HUDEP-2 (cell line): ENCODE results near the gene TXNDC5.
"Not testable (repeated sequence)": the region's sequence is repeated elsewhere in the genome, so short reads cannot be mapped to it uniquely, and the experiment has no call there.

Source experiments
- DNase-seq, 76 experiments: peaks; one replicate each; lab custom pipeline; 2025; ENCODE audit not compliant: unreplicated experiment in 76 of 76; lab: John Stamatoyannopoulos, UW

TXNDC5 gene

DNA sequence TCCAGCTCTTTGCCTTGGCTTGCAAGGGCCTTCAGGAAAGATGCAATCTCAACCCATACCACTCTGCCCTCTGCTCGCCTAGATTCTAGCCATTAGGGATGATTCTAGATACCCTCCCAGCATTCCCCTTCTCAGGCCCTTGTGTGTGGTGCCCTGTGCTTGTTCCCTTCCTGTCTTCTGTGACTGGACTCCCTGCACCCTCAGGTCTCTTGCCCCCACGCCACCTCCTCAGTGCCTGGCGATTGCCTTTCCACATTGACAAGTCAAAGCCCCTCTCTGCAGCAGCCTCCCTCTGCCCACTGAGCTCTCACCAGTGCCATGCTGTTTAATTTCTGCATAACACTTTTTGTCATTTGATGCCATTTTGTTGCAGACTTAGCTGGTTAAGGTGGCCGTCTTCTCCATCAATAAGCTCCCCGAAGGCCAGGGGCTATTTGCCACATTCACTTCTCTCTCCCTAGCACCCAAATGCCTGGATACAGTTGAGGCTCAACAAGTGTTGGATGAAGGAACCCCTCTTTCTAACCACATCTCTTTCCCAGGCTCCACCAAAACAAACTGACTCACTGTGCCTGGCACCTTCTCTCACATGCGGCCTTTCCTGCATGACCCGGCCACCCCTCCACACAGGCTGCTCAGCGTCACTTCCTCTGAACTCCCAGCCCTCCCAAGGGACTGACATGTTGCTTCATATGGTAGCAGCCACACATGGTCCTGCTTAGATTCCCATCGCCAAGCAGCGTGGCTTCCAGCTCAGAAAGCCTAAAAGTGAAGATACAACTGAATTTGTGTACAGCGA is 4.6 kb upstream of the TXNDC5 start:
- DNase-seq, result peak in 2 of 76 experiments; percentile 8 to 20

DNA sequence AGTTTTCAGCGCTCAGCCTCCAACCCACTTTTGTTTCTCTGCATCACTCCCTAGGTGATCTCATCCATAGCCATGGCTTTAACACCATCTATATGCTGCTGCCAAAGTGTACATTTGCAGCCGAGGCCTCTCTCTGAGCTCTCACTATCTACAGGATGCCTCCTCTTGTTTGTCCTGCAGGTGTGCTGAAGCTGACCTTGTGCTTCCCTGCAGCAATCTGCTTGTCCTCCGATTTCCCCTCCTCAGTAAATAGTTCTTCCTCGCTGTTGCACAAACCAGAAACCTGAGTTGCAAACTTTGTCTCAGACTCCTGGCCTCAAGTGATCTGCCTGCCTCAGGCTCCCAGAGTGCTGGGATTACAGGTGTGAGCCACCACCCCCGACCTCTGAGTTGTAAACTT is 3.7 kb upstream of the TXNDC5 start:
- DNase-seq, result no peak

DNA sequence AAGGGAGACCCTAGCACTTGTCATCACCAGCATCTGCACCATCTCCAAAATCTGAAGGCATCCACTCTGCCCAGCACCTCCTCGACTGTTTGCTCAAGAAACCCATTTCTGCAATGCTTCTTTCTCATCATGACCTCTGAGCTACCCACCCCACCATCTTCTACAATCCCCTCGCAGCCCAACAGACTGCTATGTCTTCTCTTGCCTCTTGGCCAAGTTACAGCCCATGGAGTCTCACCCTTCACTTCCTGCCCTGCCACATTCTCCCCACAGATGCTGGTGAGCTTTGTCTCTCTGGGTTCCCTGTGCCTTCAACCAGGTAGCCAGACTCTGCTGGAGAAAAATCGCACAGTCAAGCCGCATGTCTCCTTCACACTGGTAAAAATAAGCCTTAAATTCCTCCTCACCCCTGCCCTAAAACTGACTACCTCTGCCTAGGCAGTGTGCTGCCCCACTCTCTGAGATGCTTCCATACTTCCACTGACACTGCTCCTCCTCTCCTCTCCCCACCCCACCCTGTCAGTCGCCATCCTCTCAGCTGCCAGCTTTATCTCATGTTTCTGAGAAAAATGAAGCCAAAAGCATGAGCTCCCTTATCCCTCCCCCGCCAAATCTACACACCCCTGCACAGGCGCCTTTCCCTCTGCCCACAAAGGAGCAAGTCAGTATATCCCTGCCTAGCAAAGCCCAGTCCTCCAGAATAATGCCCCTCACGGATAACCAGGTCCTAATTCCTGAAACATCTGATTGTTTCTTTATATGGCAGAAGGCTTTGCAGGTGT is 2.3 kb upstream of the TXNDC5 start:
- DNase-seq, result peak in 73 of 76 experiments; percentile 32 to 89 (median 72)

DNA sequence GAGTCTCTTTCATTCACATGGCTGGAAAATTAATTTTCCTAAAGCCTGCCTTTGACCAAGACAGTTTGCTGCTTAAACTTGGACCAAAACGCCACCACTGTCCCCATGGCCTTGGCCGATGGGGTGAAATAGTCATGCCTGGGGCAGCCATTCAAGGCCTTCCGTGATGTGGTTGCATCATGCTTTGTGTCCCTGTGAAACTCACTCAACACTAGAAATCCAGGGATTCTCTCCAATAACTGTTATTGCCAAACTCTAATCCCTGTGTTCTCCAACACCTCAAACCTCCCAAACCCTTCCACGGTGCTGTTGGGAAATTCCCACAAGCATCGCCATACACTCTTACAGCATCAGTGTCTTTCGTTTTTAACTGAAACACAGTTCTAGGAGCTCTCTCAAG is 1.4 kb upstream of the TXNDC5 start:
- DNase-seq, result no peak

DNA sequence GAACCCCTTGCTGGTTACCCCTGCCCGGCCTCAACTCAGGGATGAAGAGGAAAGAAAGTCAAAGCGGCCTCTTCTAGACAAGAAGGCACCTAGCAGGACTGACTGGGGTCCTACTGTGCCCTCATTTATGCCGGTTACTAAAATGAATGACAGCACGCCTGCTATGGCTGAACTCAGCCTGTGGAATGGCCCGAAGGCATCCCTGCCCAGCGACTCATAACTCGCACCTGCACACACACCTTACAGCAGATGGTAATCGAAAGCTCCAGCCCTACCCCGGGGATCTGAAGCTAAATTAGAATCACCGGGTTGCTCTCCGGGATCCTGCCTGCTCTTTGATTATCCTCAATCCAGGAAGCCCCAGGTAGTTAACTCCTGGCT is 747 bp upstream of the TXNDC5 start:
- DNase-seq, result no peak

DNA sequence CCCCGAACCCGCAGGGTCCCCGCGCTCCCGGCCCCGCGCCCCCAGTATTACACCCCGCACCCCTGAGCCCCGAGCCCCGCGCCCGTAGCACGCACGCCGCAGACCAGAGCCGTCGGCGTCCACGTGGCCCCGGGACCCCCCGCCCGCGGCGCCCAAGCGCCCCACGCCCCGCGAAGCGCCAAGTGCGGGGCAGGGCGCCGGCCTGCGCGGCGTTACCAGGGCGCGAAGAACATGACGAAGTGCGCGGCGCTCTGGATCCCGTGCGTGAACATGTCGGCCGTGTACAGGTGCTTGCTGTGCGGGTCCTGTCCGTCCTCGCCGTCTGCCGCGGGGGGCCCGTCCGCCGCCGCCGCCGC is 312 bp downstream of the TXNDC5 start:
- DNase-seq, result peak in 7 of 76 experiments; percentile 44 to 75 (median 61)

DNA sequence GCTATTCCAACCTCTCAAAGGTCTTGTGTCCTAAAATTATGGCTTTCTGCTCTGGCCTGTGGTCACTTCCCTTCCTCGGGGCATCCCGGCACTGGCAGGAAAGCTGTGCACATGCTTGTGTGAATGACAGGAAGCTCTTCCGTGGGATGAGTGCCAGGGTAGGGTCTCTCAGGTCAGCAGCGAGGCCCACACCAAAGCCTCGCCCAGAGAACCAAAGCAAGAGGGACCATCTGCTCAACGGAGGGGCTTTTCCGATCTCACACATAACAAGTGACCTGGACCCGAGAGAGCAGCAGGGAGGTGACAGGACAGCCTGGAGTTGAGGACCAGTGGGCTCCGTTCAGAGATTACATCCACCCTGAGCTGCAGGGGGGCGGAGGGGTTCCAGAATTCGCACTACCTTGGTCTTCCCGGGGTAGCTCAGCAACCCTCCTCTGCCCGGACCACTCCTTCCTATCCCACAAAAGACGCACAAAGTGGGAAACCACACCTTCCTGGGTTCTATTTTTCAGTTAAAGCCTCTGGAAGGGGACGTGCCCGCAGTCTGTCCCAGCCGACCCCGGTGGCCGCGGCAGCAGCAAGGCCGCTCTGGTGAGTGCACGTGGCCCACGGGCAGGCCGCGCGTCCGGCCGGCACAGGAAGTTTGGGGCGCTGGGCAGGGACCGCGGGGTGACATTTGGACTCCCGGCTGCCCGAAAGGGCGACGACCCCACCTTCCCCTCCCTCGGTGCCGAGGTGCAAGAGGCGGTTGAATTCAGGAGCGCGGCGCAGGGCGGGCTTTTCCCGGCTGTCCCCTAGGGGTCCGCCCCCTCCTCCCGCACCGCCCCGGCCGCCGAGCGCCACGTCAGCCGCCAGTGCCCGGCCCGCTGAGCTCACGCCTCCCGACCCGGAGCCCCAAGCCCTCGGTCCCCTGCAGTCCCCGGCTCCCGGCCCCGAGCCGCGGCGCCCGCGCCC is 988 bp downstream of the TXNDC5 start:
- peak in 55 of 76 experiments; percentile 20 to 74 (median 52) for DNase-seq

DNA sequence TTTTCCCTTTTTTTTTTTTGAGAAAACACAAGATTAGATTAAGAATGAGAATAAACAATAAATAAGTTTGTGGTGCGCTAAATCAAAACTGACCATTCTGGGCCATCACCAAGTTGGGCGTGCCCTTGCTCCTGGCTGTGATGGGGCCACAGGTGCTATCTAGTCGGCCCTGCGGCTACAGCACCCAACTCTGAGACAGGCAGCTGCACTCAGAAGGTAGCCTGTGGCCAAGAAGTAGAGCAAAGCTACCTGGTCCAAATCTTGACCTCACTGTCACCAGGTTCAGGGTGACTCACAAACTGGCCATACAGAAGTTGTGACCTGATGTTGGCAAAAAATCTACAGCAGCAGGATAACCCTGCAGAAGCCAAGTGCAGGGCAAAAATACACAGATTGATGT is 3.4 kb downstream of the TXNDC5 start:
- DNase-seq, result no peak

DNA sequence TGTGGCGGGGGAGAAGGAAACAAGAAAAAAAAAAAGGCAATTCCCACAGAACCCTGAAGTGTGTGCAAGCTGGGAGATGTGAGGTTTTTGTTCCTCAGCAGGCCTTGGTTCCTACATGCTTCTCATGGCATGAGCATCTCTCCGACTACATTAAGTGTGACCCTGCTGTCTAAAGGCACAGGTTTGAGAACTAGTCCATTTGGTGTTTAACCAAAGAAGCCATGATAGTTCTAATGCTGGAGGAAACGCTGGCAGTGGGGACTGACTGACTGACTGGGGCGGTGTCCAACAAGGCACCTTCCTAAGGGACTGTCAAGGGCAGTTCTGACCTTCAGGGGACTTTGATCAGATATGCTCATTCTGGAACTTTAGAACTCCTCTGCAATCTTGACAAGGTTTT is 3.8 kb downstream of the TXNDC5 start:
- DNase-seq, result no peak

DNA sequence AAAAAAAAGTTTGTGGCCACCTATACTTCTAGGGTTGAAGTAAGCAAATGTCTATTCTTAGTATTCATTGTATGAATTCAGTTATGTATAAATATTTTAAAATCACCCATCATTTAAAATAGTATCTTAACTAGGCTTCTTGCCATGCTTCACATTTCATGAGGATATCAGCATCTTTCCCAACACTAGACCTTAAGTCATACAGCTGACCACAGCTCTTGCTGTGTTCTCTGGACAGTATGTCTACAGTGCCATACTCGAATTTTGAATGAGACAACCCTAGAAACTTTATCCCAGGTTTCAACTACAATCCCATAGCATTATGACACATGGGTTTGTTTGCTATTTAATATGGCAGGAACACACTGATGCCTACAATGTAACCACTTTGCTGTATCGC is 5.2 kb downstream of the TXNDC5 start:
- no peak for DNase-seq

DNA sequence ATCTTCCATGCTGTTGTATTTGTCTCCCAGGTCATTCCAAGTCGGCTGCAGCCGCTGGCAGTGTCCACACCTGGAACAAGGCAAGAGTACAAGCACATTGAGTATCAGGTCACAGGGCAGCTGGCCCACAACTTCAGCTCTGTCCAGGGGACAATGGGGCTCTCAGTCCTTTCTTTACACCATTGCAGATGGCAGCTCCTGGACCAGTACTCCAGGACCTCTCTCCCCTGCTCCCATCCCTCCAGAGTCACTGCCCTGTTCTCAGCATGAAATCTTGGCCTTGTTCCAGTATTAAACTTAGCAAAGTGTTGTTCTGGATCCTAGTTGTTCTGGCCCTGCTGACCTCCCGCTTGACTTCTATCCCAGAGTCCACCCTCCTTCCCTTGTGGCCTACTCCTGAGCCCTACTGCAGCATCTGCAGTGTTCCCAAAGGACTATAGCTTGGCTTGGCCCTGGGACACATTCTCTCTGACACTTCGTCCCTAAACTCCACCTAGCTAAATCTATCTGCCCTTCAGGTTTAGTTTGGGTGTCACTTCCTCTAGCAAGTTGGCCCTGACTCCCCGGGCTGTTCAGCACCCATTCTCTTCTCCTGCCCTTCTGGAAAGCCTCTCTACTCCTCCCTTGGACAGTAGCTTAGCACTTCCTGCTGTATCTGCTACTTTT is 5.8 kb downstream of the TXNDC5 start:
- DNase-seq, result no peak

DNA sequence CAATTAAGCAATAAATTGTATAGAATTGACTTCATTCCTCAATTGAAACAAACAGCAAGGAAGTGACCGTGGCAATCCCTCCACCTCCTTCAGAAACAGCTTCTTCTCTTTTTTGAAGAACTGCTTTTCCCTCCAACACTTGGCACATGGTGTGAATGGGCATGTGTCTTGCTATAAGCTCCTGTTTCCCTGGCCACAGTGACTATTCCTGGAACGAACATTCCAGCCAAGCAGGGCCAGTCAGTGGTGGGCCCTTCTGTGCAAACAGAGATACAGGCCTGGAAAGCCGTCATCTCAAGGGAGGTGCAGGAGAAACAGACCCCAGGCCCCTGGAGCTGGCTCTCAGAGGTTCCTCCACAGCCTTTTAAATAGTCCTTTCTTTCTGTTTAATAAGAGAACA is 6.9 kb downstream of the TXNDC5 start:
- no peak for DNase-seq

DNA sequence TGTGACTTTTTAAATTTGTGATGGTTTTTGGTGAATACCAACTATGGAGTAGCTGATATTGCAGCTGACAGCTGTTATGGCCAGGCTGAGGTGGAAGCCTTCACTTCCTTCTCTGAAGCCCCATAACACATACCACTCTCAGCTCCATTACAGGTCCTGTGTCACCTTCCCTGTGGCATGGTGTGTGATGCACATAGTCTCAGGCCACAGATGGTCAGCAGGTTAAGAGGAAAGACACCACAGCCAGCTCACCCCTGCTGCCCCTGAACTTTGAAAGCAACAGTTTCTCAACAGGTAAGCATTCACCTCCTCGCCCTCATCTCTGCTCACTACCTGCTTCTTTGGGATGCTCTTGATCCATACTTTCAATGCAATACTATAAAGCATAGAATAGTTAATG is 7.7 kb downstream of the TXNDC5 start:
- no peak for DNase-seq

DNA sequence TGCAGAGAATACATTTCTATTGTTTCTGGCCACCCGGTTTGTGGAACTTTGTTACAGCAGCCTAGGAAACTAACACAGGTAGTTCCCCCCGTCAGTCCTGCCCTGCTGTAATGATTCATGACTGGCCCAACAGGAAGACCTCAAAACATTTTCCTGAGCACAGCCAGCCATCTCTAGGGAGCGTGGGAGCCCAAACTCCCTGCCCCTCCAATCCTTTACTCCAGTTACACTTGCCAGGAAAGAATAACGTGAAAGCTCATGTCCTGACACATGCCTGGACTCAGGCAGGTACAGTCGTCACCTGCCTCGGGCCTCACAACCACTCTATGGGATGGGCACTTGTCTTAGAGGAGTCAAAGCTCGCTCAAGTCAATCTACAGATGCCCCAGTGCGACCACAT is 8.4 kb downstream of the TXNDC5 start:
- no peak for DNase-seq

DNA sequence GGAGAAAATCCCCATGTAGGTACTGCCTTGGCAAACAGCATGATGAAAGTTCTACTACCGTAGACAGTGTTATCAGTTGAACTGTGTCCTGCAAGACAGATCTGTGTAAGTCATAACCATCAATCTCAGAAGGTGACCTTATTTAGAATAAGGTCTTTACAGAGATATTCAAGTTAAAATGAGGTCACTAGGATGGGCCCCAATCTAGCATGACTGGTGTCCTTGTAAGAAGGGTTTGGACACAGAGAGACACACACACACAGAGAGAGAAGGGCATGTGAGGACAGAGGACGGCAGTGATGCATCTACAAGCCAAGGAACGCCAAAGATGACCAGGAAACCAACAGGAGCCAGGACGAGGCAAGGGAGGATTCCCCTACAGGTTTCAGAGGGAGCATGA is 8.8 kb downstream of the TXNDC5 start:
- no peak for DNase-seq

DNA sequence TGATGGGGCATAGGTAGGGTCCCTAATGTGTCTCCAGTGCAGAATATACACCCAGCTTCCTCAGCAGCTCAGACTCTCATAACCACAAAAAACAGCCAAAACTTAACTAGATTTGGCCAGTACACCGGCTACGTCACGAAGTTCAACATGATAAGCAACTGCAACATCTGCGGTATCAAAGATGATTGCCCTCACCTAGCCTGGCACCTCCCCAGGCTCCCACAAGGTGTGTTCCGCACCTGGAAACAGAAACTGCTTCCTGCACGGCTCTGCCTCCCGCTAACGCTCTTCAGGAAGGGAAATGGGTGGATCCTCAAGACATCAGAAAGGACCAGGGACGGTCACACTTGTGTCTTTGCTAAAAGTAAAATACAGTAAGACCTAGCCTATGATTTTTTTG is 9.5 kb downstream of the TXNDC5 start:
- no peak for DNase-seq

DNA sequence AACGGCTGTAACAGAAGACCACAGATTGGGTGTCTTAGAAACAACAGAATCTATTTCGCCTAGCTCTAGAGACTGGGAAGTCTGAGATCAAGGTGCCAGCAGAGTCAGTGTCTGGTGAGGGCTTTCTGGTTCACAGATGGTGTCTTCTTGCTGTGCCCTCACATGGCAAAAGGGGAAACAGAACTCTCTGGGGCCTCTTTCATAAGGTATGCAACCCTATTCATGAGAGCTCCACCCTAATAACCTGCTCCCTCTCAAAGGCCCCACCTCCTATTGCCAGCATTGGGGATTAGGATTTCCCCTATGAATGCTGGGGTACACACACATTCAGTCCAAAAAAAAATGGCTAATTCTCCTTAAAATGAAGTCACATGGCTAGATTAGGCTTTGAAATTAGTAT is 10.0 kb downstream of the TXNDC5 start:
- DNase-seq, result no peak

DNA sequence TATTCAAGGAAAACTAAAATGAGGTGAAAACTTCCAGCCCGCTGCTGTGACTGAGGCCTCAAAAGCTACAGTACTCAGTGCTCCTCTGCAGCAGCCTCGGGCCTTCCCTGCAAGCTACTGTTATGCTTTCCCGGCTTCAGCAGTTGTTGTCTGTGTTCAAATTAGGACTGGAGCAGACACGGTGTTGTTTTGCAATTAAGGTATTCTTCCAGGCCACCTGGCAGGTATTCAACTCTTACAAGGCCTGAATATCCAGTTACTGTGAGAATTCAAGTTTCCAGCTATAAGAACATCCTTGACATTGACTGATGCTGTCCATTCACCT is 10.7 kb downstream of the TXNDC5 start:
- peak in 10 of 76 experiments; percentile 32 to 78 (median 57) for DNase-seq

DNA sequence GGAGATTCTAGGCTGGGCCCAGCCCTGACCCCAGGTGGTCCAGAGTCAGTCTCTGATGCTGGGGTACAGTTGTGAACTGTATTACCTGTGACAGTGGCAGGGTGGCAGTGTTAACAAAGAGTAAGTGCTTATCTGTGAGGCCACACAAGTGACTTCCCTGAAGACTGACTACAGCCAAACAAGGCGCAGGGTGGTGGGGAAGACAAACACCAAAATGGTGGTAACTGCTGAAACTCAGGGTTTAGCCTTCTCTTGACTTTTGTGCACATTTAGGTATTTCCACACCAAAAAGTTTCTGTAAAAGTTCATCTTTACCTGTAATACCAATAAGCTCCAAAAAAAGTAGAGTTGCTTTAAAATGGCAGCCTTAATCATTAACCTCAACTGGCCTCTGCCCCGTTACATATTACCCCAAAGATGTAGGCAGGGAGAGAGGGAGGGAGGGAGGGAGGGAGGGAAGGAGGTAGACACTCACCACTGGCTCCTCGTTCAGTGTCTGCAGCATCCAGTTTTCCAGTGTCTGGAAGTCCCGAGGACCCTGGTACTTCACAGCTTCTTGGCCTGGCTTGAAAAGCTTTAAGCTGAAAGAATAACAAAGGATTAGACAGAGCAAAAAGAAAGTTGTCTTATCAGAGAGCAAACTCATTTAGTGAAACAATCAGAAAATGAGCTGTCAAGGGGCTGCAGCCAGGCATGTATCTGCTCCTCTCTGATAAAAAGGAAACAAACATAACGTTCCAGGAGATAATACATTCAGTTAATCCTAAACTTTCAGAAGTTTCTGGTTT is 11.3 kb downstream of the TXNDC5 start:
- peak in 63 of 76 experiments; percentile 21 to 90 (median 51) for DNase-seq

DNA sequence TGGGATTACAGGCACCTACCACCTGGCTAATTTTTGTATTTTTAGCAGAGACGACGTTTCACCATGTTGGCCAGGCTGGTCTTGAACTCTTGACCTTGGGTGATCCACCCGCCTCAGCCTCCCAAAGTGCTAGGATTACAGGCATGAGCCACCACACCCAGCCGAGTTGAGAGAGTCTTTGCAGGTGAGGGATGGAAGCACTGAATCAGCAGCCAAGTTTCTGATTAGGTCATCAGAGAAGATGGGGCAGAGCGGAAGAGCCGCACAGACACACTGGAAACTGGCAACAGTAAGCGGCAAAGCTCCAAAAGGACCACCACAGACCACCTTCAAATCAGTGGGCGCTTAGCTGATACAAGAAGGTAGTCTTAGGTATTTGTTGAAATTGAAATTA is 12.4 kb downstream of the TXNDC5 start:
- not testable (repeated sequence) for DNase-seq
